ENCODE results near the gene ACTL9. TPM values are rescaled to one million over a fixed set of nuclear protein-coding genes. Genes with fewer than 3 reads are reported as not detected.

The ACTL9 gene
- polyA plus RNA-seq, 1 of the 3 experiments (the other 2 are of a cell fraction), result not detected

- Histone ChIP-seq H3K27ac (ENCODE audit: low read depth in 2 of 2, low read length in 1 of 2) (no peak overlapping the region), H3K4me3 (ENCODE audit: low read depth in 2 of 2, low read length in 1 of 2) (no peak overlapping the region), H2AFZ (ENCODE audit: low read depth) (no peak overlapping the region), H3K4me1 (ENCODE audit: control insufficient read depth in 1 of 2, insufficient read depth in 2 of 2, low read depth in 1 of 2, low read length in 1 of 2) (no peaks in the 10 kb centered on the region), H3K4me2 (no peak overlapping the region), H4K20me1 (ENCODE audit: insufficient read depth) (no peaks in the 10 kb centered on the region), H3K9me3 (no peaks in the 10 kb centered on the region), H3K36me3 (replicated peaks in 1 of 2; ENCODE audit: control insufficient read depth in 1 of 2, insufficient read depth in 2 of 2, low read length in 1 of 2) (no peaks in the 10 kb centered on the region), H3K9me2 (no peaks in the 10 kb centered on the region), H3K9ac (no peak overlapping the region), H3K27me3 (ENCODE audit: insufficient read depth) (peaks cover 48% of the 10 kb centered on the region), H3K79me2 (ENCODE audit: insufficient read depth) (no peaks in the 10 kb centered on the region), H3F3A (replicated peaks; ENCODE audit: insufficient read depth) (no peaks in the 10 kb centered on the region)
- CTCF ChIA-PET, result interaction anchor here (0.8 kb wide), 1 partner anchor 10 kb away, joined by 4 read pairs; no protein-coding TSS in a partner anchor
- DNase-seq, result no peak
- TF ChIP-seq YY1 (IDR thresholded peaks at IDR 0.05; ENCODE audit: low read depth) (no peak), RAD21 (IDR thresholded peaks at IDR 0.05; ENCODE audit: low read length) (no peak), ELF1 (IDR thresholded peaks at IDR 0.05) (no peak), JUND (IDR thresholded peaks at IDR 0.05) (no peak), PBX3 (IDR thresholded peaks at IDR 0.05) (no peak), RFX5 (IDR thresholded peaks at IDR 0.05; ENCODE audit: low read length) (no peak), TEAD4 (IDR thresholded peaks at IDR 0.05; ENCODE audit: borderline replicate concordance, insufficient read depth) (no peak), ZBTB33 (IDR thresholded peaks at IDR 0.05; ENCODE audit: borderline replicate concordance, low read depth) (no peak), FOXJ3 (CRISPR knock-in tag; IDR thresholded peaks at IDR 0.05) (no peak), CTCF (IDR thresholded peaks at IDR 0.05) (no peak), RCOR1 (IDR thresholded peaks at IDR 0.05; ENCODE audit: low read length) (no peak), SIN3A (IDR thresholded peaks at IDR 0.05; ENCODE audit: borderline replicate concordance, low read depth, low read length) (no peak), USF1 (IDR thresholded peaks at IDR 0.05; ENCODE audit: borderline replicate concordance, low read depth) (no peak)
- WGBS (ENCODE audit: low lambda C conversion rate), result 23% methylated on average over 9 of the region's 22 CpGs
- POLR2A ChIA-PET, result no interaction called here
Observed at GRCh38 chr19:8663920-8664670, 34.5 kb downstream of the ACTL9 start.

Data from SK-N-SH (cell line).